Sigmoid colon (tissue), 4 donors: Measurements from ENCODE around the gene ZNF776.

Experiments used
- EP300 ChIP-seq, 4 donors: sonication (generic); formaldehyde crosslinking; IDR thresholded peaks; one replicate each; pipeline ENCODE4 v1.6.1; 2017; ENCODE audit warnings: antibody characterized with exemption in 4 of 4
- POLR2A ChIP-seq, 2 donors: fragments of 450-650 bp; IDR thresholded peaks; one replicate each; pipeline ENCODE4 v1.6.1; 2016; ENCODE audit warnings: antibody characterized with exemption in 2 of 2, mild to moderate bottlenecking in 2 of 2, moderate library complexity in 2 of 2
- POLR2AphosphoS5 ChIP-seq, 4 donors: sonication (generic); formaldehyde crosslinking; IDR thresholded peaks; one replicate each; pipeline ENCODE4 v1.6.1; 2017; ENCODE audit warnings: antibody characterized with exemption in 4 of 4
- TF ChIP-seq, protein P1 (sequence below), 4 experiments: fragments of 450-650 bp in 3 of 4; fragments of 200-600 bp in 1 of 4; IDR thresholded peaks; one replicate each; pipeline ENCODE4 v1.5.1; 2016 to 2019; ENCODE audit warnings: antibody characterized with exemption in 4 of 4, mild to moderate bottlenecking in 3 of 4, moderate library complexity in 2 of 4

DNA sequence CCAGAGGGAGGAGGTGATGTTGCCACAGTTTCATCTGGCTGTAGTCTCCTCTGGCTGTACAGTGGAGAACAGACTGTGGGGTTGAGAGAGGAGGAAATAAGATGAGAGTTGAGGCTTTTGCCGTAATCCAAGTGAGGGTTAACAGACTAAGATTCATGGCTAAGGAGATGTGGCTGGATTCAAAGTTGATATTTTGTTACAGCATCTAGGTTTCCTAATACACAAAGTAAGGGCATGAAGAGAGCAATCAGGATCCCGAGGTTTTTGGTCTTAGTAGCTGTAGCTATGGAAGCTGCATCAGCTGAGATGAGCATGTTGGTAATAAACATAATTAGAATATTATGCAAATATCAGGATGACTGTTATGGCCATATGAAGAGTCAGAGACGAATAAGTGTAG is 1.4 kb downstream of the ZNF776 start:
- TF ChIP-seq, protein P1, sequence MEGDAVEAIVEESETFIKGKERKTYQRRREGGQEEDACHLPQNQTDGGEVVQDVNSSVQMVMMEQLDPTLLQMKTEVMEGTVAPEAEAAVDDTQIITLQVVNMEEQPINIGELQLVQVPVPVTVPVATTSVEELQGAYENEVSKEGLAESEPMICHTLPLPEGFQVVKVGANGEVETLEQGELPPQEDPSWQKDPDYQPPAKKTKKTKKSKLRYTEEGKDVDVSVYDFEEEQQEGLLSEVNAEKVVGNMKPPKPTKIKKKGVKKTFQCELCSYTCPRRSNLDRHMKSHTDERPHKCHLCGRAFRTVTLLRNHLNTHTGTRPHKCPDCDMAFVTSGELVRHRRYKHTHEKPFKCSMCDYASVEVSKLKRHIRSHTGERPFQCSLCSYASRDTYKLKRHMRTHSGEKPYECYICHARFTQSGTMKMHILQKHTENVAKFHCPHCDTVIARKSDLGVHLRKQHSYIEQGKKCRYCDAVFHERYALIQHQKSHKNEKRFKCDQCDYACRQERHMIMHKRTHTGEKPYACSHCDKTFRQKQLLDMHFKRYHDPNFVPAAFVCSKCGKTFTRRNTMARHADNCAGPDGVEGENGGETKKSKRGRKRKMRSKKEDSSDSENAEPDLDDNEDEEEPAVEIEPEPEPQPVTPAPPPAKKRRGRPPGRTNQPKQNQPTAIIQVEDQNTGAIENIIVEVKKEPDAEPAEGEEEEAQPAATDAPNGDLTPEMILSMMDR (IDR thresholded peaks at IDR 0.05): no peak
- TF ChIP-seq POLR2A (IDR thresholded peaks at IDR 0.05) (no peak), POLR2AphosphoS5 (IDR thresholded peaks at IDR 0.05) (no peak), EP300 (IDR thresholded peaks at IDR 0.05) (no peak)
